ENCODE results near the gene WDR26. TPM values are rescaled to one million over a fixed set of nuclear protein-coding genes. Genes with fewer than 3 reads are reported as not detected.
A peak's percentile ranks its signal among the peaks of the same experiment; 100 is the strongest.

The WDR26 gene
- total and polyA plus RNA-seq, 9 of the 15 experiments (the other 6 are each of a cell fraction or from before 2014, with no cell fraction given): 11.5 to 66.0 (median 39.8) TPM

DNA sequence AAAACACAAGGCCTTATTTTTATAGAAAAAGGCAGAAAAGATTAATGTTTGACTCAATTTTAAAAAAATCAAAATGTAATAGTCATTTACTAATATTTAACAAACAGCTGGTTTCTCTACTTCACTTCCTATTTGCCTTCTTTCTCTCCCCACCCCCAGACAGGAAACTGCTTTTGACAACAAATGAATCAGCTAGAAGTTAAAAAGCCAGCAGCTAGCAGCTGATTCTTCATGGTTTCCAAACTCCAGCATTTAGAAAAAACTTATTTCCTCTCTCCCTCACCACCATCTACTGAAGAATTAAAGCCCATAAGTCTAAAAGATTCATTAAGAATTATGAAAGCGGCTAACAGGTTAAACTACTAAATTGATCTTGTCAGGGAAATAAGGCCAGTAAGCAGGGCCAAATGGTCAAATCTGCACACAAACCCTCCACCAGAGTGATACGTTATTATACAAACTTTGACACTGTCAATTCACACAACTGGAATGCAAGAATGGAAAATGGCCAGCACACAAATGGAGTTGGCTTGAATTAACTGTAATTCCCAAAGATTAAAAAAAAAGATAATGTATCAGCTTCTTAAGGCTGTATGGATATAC is 4.0 kb downstream of the WDR26 start (continued):
- TF ChIP-seq, protein P1, sequence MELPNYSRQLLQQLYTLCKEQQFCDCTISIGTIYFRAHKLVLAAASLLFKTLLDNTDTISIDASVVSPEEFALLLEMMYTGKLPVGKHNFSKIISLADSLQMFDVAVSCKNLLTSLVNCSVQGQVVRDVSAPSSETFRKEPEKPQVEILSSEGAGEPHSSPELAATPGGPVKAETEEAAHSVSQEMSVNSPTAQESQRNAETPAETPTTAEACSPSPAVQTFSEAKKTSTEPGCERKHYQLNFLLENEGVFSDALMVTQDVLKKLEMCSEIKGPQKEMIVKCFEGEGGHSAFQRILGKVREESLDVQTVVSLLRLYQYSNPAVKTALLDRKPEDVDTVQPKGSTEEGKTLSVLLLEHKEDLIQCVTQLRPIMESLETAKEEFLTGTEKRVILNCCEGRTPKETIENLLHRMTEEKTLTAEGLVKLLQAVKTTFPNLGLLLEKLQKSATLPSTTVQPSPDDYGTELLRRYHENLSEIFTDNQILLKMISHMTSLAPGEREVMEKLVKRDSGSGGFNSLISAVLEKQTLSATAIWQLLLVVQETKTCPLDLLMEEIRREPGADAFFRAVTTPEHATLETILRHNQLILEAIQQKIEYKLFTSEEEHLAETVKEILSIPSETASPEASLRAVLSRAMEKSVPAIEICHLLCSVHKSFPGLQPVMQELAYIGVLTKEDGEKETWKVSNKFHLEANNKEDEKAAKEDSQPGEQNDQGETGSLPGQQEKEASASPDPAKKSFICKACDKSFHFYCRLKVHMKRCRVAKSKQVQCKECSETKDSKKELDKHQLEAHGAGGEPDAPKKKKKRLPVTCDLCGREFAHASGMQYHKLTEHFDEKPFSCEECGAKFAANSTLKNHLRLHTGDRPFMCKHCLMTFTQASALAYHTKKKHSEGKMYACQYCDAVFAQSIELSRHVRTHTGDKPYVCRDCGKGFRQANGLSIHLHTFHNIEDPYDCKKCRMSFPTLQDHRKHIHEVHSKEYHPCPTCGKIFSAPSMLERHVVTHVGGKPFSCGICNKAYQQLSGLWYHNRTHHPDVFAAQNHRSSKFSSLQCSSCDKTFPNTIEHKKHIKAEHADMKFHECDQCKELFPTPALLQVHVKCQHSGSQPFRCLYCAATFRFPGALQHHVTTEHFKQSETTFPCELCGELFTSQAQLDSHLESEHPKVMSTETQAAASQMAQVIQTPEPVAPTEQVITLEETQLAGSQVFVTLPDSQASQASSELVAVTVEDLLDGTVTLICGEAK (IDR thresholded peaks at IDR 0.05): peak; percentile 68
- TF ChIP-seq, protein P1 (CRISPR knock-in tag; IDR thresholded peaks at IDR 0.05): no peak
- TF ChIP-seq SAFB2 (IDR thresholded peaks at IDR 0.05; ENCODE audit: borderline replicate concordance, low read depth, low read length, severe bottlenecking) (no peak), DPF2 (IDR thresholded peaks at IDR 0.05) (peak; percentile 88), GABPA (tag; conservative IDR thresholded peaks at IDR 0.05; ENCODE audit: low read depth) (peak; percentile 83), NCOR1 (IDR thresholded peaks at IDR 0.05) (peak; percentile 24; the same call in 1 of the 2 replicates), ZNF316 (IDR thresholded peaks at IDR 0.05) (peak; percentile 65), FOXK2 (conservative IDR thresholded peaks at IDR 0.05 in 1 of 2, IDR thresholded peaks at IDR 0.05 in 1 of 2; ENCODE audit: low read depth in 2 of 2) (peak; percentile 71 to 81), NR2C1 (IDR thresholded peaks at IDR 0.05) (0 out of 2 replicates have a peak, but pooled peaks have one; percentile 26), NR2C1 (tag; IDR thresholded peaks at IDR 0.05) (no peak)
- TF ChIP-seq, protein P2, sequence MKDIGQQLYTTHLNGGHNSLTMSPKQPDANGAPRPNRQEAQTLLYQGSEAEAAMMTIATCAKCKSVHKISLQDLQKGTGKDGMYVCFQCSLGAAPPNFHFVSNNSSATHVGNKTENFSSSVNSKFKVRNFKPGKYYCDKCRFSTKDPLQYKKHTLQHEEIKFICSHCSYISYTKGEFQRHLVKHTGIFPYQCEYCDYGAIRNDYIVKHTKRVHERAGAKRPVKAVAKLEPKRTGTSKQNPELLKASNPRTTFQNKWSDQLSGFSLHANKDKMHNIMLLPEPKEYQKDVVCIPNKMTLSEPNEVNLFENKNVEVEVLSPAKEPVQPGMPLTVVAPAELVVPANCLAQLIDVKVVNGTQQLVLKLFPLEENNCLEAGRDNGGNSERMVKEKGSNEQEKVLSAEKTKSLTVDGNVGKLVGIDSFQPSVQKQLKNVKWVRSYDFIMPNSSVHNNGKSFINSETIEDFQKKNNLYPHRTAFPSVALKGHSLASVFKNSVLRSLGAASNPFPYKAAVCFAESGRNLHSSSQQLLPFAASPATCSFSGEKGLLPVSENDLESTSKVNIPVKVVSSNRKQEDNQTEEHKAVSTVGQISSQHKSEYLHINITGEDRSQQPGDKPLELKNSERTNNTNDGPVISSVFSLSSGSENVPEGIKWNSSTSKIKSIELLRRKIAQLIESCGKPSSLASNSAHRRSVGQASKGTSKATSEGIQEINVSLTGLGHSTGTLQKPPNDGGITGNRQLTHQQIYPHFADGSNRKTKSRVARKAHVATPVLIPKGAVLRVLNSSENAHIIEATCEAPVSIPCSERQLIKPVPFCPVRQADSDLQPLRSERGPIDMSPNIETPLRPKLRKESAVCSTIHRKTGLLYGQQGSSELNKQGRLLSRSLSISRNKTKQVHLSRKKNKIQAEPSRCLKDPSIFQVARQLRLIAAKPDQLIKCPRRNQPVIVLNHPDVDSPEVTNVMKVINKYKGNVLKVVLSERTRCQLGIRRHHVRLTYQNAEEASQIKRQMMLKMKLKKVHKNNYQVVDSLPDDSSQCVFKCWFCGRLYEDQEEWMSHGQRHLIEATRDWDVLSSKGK (CRISPR knock-in tag; IDR thresholded peaks at IDR 0.05): no peak
- TF ChIP-seq, protein P3, sequence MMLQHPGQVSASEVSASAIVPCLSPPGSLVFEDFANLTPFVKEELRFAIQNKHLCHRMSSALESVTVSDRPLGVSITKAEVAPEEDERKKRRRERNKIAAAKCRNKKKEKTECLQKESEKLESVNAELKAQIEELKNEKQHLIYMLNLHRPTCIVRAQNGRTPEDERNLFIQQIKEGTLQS (IDR thresholded peaks at IDR 0.05): peak; percentile 58; the same call in 1 of the 2 replicates
- TF ChIP-seq, protein P3 (CRISPR knock-in tag; conservative IDR thresholded peaks at IDR 0.05): no peak
- TF ChIP-seq, protein P4, sequence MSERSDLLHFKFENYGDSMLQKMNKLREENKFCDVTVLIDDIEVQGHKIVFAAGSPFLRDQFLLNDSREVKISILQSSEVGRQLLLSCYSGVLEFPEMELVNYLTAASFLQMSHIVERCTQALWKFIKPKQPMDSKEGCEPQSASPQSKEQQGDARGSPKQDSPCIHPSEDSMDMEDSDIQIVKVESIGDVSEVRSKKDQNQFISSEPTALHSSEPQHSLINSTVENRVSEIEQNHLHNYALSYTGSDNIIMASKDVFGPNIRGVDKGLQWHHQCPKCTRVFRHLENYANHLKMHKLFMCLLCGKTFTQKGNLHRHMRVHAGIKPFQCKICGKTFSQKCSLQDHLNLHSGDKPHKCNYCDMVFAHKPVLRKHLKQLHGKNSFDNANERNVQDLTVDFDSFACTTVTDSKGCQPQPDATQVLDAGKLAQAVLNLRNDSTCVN (CRISPR knock-in tag; IDR thresholded peaks at IDR 0.05): peak; percentile 43; the same call in 1 of the 2 replicates

All from K562 (cell line).